GM18505 (cell line): Measurements from ENCODE around the gene HRH3.

ENCODE experiments used
- ATAC-seq: cut with Tn5 transposase; IDR thresholded peaks from one replicate; pipeline ENCODE4 v1.9.1; 2021; ENCODE audit not compliant: unreplicated experiment
- POLR2A ChIP-seq: IDR thresholded peaks from 4 replicates; pipeline ENCODE4 v1.6.1; 2011; ENCODE audit warnings: borderline replicate concordance; ENCODE audit not compliant: insufficient read depth, insufficient read length; ENCODE audit errors: extremely low read depth

Gene HRH3

DNA sequence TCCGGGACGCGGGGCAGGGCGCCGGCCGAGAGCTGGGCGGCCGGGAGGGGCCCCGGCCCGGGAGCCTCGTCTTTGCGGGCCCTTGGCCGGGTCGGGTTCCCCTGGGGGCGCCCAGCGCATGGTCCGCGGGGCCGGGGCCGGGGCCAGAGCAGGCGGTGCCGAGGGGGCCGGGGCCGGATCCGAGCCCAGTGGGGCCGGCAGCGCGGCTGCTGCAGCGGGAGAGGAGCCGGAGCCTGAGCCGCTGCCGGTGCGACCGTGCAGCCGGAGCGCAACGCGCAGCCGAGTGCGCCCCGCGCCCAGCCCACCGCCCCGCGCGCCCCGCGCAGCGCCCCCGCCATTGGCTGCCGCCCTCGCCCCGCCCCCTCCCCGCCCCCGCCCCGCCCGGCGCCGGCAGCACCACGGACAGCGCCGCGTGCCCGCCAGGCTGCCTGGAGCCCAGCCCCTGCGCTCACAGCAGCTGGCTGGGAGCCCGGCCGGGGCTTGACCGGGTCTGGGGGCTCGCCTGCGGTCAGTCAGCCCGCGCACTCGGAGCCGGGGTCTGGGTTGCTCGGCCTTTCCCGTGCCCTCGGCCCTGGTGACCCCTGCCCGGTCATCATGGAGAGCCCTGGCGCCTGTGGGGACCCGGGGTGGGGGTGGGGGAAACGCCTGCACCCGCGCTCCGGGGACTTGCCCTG is at the start of gene HRH3:
Gene HRH3, minus strand, starts transcription at position 287 of the 674 bp plus-strand sequence. CDS start 308 bp downstream, outside the sequence.
- no peak for ATAC-seq
- TF ChIP-seq POLR2A: no peak

DNA sequence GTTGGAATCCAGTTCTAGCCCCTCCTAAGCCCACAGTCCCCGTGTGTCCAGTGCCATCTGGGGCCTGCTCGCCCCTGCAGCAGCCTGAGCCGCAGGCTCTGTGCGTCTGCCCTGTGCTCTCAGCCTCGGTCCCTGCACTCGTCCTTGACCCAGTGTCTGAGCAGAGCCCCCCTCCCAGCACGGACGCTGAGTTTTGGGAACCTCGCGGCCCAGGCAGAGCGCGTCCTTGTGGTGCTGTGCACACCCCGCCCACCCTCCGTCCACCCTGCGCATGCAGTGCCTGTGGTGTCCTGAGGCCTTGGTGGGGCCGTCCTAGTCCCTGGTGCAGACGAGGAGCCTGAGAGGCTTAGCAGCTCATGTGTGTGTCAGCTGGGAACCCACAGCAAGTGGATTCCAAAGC is 49.8 kb upstream of the HRH3 start:
- no peak for ATAC-seq
- no peak for TF ChIP-seq POLR2A

DNA sequence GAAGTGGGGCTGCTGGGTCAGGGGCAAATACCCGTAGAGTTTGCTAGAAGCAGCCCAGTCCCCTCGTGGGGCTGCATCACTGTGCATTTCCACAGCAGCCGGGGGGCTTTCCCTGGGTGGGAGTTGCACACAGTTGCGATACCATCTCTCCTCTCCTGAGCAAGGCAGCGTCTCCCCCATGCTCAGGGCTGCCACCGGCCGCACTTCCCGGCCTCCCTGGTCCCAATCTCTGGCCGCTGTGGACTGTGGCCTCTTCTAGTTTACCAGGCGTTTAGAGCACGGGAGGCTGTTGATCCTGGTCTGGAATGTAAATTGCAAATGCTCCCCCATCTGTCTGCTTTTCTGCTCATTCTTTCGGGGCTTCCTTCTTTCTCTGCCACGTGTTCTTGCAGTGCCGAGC is 49.3 kb upstream of the HRH3 start:
- no peak for TF ChIP-seq POLR2A
- ATAC-seq: no peak

DNA sequence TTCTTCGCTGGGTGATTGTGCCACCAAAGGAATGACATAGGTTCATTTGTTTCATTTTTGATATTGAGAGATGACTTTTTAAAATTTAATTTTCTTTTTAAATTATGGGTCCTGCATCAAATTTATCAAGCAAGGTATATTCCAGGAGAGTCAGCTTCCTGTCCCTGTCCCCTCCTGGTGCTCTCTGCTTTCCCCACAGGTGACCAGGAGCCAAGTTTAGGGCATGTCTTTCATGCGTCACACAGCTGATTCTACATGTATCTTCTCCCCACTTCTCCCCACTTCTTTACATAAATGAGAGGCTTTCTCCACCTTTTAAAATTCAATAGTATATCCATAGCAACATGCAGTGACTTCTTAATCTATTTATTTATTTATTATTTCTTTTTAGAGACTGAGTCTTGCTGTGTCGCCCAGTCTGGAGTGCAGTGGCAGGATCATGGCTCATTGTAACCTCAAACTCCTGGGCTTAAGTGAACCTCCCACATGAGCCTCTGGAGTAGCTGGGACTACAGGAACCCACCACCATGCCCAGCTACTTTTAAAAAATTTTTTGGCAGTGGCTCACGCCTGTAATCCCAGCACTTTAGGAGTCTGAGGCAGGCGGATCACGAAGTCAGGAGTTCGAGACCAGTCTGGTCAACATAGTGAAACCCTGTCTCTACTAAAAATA is 48.3 kb upstream of the HRH3 start:
- ATAC-seq: no peak

DNA sequence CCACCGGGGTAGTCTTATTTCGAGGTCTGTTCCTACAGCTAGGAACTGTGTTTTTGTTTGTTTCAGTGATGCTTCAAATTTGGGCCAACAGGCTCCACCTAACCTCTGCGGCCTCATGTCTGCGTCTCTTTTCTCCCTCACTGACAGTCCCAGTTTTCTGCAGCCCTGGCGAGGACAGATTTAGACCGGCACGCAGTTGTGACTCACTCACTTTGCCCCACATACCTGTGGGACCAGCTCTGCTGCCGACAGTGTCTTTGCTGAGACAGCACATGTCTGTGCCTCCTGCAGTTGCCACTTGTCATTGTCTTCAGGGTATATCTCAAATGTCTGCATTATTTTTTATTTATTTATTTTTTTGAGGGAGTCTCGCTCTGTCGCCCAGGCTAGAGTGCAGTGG is 47.5 kb upstream of the HRH3 start:
- no peak for ATAC-seq
- TF ChIP-seq POLR2A: no peak

More for the DNA sequence above, 48.3 kb upstream of the HRH3 start:
- TF ChIP-seq POLR2A: no peak

DNA sequence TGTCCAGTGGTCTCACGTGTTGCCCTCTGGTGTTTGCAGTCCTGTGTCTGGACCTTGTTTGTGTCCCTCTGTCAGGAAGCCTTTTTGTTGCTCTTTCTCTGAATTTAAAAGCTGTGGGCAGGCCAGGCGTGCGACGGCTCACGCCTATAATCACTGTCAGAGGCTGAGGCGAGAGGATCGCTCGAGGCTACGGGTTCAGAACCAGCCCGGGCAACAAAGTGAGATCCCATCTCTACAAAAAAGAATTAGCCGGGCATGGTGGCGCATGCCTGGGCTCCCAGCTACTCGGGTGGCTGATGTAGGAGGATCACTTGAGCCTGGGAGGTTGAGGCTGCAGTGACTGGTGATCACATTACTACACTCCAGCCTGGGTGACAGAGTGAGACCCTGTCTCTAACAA is 46.8 kb upstream of the HRH3 start:
- TF ChIP-seq POLR2A: no peak
- ATAC-seq: no peak

DNA sequence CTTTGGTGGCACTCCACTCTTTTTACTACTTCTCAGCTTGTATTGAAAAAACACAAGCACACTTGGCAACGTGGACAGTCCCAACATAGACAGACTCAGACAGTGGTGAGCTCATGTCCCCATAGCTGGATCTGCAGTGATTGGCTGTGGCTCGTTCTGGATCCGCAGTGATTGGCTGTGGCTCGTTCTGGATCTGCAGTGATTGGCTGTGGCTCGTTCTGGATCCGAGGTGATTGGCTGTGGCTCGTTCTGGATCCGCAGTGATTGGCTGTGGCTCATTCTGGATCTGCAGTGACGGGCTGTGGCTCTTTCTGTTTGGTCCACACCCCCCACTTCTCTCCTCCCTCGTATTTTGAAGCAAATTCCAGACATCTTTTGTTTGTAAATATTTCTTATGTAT is 46.3 kb upstream of the HRH3 start:
- no peak for TF ChIP-seq POLR2A
- ATAC-seq: no peak

DNA sequence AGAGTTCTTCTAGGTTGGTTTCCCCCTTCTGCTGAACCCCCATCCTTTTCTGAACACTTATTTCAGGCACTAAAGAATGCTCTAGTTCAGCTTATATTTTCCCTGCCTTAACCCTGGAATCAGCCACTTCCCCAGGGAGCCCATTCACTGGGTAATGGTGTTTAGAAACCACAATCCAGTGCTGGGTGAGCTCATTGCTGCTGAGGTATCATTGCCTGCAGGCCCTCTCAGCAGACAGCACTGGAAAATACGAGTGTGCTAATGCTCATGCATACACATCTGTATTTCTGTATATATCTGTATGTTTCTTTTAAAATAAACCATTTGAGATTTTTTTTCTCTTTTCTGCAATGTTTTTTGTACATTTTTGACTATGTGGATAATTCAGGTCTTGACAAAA is 45.3 kb upstream of the HRH3 start:
- no peak for TF ChIP-seq POLR2A
- ATAC-seq: no peak

DNA sequence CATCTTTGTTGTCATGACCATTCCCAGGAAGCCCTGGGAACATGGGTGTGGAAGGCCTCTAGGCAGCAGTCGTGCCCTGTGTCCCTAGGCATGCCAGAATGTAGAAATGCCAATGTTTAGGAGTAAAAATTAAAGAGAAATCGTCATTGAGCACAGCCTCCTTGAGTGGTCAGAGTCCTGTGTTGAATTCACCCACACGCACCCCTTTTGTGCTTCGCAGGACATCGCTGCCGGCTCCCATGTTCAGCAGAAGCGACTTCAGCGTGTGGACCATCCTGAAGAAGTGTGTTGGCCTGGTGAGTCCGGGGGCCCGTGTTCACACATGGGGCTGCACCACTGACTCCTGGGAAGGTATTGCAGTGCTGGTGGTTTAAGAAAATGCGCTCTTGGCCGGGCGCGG is 43.3 kb upstream of the HRH3 start:
- no peak for TF ChIP-seq POLR2A
- no peak for ATAC-seq

DNA sequence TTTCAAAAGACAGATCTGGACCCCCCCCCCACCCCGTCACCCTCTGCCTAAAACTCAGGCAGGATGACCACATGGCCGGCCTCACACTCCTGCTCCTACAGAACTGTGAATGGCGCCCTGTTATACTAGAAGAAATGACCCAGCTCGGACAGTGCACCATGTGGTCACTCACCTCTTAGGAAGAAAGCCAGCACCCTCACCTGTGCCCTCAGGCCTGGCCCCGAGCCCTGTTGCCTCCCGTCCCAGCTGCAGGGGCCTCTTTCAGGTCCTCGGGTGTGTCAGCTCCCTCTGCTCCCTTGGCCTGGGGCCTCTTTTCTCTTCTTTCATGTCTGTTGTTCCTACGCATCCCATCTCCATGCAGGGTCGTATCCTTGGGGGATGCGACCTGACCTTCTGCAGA is 42.0 kb upstream of the HRH3 start:
- ATAC-seq: no peak
- TF ChIP-seq POLR2A: no peak

DNA sequence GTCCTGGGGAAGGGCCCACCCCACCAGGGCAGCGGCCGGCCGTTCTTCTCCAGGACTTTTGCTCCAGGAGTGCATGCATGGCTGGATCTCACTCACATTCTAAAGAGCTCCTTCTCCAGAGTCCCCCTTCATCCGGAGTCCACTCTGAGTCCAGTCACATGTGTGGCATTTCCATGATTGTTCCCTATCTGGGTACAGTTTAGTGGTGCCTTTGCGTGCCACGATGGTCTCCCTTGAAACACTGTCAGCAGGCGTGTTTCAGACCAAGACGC is 39.2 kb upstream of the HRH3 start:
- no peak for ATAC-seq
- no peak for TF ChIP-seq POLR2A

DNA sequence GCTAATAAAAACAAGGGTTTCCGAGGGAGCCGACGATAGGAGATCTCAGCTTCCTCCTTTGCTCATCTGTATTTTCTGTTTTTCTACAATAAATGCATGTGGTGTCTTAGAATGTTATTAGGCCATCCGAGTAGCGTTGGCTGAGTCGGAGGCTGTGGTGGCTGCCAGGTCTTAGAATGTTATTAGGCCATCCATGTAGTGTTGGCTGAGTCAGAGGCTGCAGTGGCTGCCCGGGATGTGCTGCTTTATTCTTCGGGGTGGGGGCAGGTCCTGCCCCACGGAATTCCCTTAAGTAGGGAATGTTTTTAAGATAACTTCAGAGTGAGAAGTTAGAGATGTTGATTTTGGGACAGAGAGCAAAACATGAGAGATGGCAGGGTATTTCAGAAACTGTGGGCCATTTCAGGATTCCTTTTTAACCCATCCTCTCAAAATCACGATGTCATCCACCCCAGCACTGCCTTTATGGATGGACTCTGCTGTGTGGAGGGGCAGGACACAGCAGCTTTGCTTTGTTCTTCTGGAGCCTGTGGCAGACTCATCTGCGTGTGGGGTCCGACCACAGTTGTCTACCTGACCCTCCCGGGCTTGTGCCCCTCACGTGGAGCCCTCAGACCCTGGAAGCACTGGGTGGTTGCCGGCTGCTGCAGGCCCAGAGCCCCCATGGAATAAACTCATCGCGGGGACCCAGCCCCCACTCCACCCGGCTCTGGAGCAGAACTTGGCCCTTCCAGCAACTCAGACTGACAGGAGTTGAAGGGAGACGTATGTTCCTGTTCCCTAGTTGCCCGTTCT is 38.6 kb upstream of the HRH3 start:
- no peak for ATAC-seq
- TF ChIP-seq POLR2A: no peak

DNA sequence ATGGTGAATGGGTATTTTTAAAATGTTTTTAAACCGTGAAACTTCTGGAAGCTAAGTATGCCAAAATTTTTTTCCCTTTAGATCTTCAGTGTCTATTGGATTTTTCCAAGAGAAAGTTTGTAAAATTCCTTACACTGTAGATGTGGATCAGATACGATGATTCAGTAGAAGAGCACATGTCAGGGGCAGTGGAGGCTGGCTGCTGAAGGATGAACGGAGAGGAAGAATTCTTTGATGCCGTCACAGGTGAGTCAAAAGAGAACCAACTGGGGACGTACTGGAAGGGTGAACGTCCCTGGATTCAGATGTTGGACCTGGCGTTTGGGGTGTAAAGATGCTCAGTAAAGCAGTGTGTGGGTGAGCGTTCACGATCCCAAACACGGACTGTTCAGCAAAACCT is 35.9 kb upstream of the HRH3 start:
- no peak for ATAC-seq
- no peak for TF ChIP-seq POLR2A
